ENCODE results near the gene PHOSPHO2.

- TF ChIP-seq POLR2AphosphoS5 (IDR thresholded peaks at IDR 0.05) (no peak), POLR2A (IDR thresholded peaks at IDR 0.05) (no peak), CTCF (IDR thresholded peaks at IDR 0.05) (no peak)
Measured at GRCh38 chr2:169713331-169713730, 19.1 kb downstream of the PHOSPHO2 start.
